Panc1 (cell line): ENCODE data around the gene BBS9.

Source experiments
- CTCF ChIP-seq: fragments of 450-650 bp; IDR thresholded peaks from 2 replicates; pipeline ENCODE4 v1.5.1; 2017; ENCODE audit warnings: mild to moderate bottlenecking
- POLR2AphosphoS5 ChIP-seq: IDR thresholded peaks from 2 replicates; pipeline ENCODE4 v1.6.1; 2012; ENCODE audit warnings: mild to moderate bottlenecking, low read depth, low read length, moderate library complexity

- TF ChIP-seq CTCF (no peak), POLR2AphosphoS5 (no peak)
Measured at GRCh38 chr7:33632322-33632721, 503.0 kb downstream of the BBS9 start.
